ENCODE data around the gene PRKCE. TPM values are rescaled to one million over a fixed set of nuclear protein-coding genes. Genes with fewer than 3 reads are reported as not detected.

Gene PRKCE
- total and polyA plus RNA-seq, 3 experiments from 2014 or later: 3.1 to 9.6 (median 7.9) TPM

DNA sequence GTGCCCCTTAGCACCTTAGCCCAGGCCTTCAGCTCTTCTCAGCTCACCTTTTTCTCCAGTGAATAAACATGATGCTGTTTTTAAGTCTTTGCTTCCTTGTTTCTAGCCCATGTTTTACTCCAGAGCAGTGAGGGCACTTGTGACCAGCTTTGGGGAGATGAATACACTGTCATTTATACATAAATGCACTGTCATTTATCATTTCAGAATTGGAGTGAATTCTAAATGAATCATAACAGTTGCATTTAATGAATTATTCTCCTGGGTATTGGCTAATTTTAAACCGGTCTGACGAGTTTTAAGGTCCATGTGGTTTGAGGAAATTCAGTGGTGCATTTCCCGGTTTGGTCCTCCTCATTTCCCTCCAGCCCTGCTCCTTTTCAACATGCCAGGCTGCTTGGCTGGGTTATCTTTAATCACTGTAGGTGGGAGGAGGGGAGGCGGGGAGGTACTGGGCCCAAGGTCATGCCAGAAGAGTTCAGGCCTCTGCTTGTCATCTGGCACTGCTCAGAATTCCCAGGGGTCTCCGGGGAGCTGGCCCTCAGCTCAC, 23.9 kb downstream of the PRKCE start:
- ChIA-PET POLR2A (no interaction called here), CTCF (no interaction called here)
- Histone ChIP-seq H3K27ac (ENCODE audit: low read depth, low read length) (no peak overlapping the region), H3K4me3 (ENCODE audit: low read length) (no peak overlapping the region), H3K27me3 (ENCODE audit: insufficient read depth, low read length, poor library complexity, severe bottlenecking) (no peaks in the 10 kb centered on the region), H3K36me3 (ENCODE audit: insufficient read depth, low read length) (no peaks in the 10 kb centered on the region), H3K9me3 (ENCODE audit: low read length) (no peaks in the 10 kb centered on the region), H3K4me1 (ENCODE audit: insufficient read depth, low read length) (no peaks in the 10 kb centered on the region)
- no peak overlapping the region for H3K4me3 Mint-ChIP-seq
- peak overlapping the region in 1 of 8 donors; percentile 3 for H3K27ac Mint-ChIP-seq
- H3K9me3 Mint-ChIP-seq: no peaks in the 10 kb centered on the region
- H3K4me1 Mint-ChIP-seq: peaks cover 15% of the 10 kb centered on the region in 3 donors
- no peak for DNase-seq
- peaks cover 0 to 5% (median 0%) of the 10 kb centered on the region in 3 donors for H3K36me3 Mint-ChIP-seq
- no peaks in the 10 kb centered on the region for H3K27me3 Mint-ChIP-seq

DNA sequence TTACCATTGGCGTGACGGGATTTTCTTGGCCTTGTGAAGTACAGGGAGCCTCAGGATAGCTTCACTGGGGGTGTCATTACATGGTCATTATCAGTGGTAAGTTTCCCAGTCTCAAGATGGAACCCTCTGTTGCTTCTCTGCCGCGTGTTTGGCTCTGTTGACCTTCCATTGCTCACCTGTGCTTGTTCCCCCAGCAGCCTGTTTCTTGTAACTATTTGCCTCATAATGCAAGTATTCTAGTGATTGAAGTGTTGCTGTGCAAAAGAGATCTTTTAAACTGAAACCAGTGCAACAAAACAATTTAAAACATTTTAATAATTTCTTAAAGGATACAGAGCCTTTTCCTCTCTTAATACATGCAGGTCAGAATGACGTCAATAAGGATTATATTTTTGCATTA, 24.6 kb downstream of the PRKCE start:
- POLR2A ChIA-PET: no interaction called here
- Mint-ChIP-seq H3K27me3 (no peaks in the 10 kb centered on the region), H3K4me3 (no peak overlapping the region), H3K27ac (peak overlapping the region in 1 of 8 donors; percentile 26), H3K4me1 (peaks cover 15 to 19% (median 15%) of the 10 kb centered on the region in 3 donors), H3K36me3 (peaks cover 0 to 5% (median 0%) of the 10 kb centered on the region in 3 donors), H3K9me3 (no peaks in the 10 kb centered on the region)
- no peak for DNase-seq
- no peak overlapping the region for H3K27ac ChIP-seq (ENCODE audit: low read depth, low read length)
- no peaks in the 10 kb centered on the region for H3K9me3 ChIP-seq (ENCODE audit: low read length)
- H3K4me1 ChIP-seq (ENCODE audit: insufficient read depth, low read length): no peaks in the 10 kb centered on the region
- CTCF ChIA-PET: no interaction called here
- H3K36me3 ChIP-seq (ENCODE audit: insufficient read depth, low read length): no peaks in the 10 kb centered on the region
- H3K27me3 ChIP-seq (ENCODE audit: insufficient read depth, low read length, poor library complexity, severe bottlenecking): no peaks in the 10 kb centered on the region
- H3K4me3 ChIP-seq (ENCODE audit: low read length): no peak overlapping the region

DNA sequence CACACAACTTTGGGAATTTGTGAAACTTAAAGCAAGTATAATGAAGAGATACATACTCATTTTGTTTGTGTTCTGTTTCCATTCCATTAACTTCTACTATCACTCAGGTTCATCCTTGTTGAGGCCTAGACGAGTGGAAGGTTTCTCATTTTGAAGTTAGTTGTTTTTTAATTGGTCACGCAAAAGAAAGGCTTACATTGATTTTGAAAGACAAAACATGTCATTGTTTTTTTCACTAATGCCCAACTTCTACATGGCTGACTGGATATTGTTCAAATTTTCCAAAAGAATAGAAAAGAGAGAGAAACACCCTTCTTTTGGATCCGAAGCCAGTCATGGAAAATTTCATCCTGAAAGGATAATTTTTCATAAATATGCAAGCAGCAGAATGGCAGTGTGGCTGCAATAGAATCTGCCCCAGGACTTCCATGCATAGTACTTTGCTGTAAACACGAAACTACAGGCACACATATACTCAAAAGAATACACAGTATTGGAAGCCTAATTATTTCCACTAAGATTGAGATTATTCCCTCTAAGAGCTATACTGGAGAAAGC, 27.4 kb downstream of the PRKCE start:
- H3K27ac ChIP-seq (ENCODE audit: low read depth, low read length): no peak overlapping the region
- no peak overlapping the region for H3K4me3 Mint-ChIP-seq
- no peak for DNase-seq
- H3K4me3 ChIP-seq (ENCODE audit: low read length): no peak overlapping the region
- no peaks in the 10 kb centered on the region for H3K9me3 ChIP-seq (ENCODE audit: low read length)
- ChIA-PET CTCF (no interaction called here), POLR2A (no interaction called here)
- peaks cover 17 to 24% (median 21%) of the 10 kb centered on the region in 3 donors for H3K4me1 Mint-ChIP-seq
- no peaks in the 10 kb centered on the region for H3K27me3 ChIP-seq (ENCODE audit: insufficient read depth, low read length, poor library complexity, severe bottlenecking)
- no peaks in the 10 kb centered on the region for H3K9me3 Mint-ChIP-seq
- H3K36me3 ChIP-seq (ENCODE audit: insufficient read depth, low read length): no peaks in the 10 kb centered on the region
- no peak overlapping the region for H3K27ac Mint-ChIP-seq
- peaks cover 0 to 5% (median 0%) of the 10 kb centered on the region in 3 donors for H3K36me3 Mint-ChIP-seq
- H3K27me3 Mint-ChIP-seq: no peaks in the 10 kb centered on the region
- H3K4me1 ChIP-seq (ENCODE audit: insufficient read depth, low read length): no peaks in the 10 kb centered on the region

DNA sequence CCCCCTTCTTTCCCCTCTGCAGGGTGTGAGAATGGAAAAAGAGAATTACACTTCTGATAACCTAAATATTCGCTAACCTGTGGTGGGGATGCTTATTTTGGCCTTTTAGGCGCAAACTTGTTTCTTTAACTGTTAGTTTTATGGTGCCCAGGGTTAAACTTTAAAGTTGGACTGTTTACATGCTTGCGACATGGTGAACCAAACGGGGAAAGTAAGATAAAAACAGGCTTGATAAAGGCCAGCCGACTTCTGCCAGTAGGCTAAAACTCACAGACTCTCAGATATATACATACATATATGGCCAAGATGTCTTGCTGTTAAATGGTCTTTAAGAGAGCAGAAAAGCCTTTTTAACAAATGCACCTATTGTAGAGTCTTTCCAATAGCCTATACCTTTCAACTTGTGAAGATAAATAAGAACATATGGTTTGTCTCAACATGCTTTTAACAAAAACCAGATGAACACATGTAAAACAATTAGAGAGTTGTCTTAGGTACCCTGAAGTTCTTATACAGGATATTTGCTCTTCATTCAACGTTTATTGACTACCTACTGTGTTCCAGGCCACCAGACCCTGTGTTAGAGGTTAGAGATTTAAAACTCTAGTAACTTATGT, 29.0 kb downstream of the PRKCE start:
- DNase-seq: no peak
- Histone ChIP-seq H3K9me3 (ENCODE audit: low read length) (no peaks in the 10 kb centered on the region), H3K4me1 (ENCODE audit: insufficient read depth, low read length) (no peaks in the 10 kb centered on the region), H3K27ac (ENCODE audit: low read depth, low read length) (no peak overlapping the region), H3K27me3 (ENCODE audit: insufficient read depth, low read length, poor library complexity, severe bottlenecking) (no peaks in the 10 kb centered on the region), H3K4me3 (ENCODE audit: low read length) (no peak overlapping the region), H3K36me3 (ENCODE audit: insufficient read depth, low read length) (no peaks in the 10 kb centered on the region)
- CTCF ChIA-PET: no interaction called here
- Mint-ChIP-seq H3K36me3 (no peaks in the 10 kb centered on the region), H3K27me3 (peaks cover 0 to 2% of the 10 kb centered on the region in 2 donors), H3K4me3 (no peak overlapping the region), H3K27ac (no peak overlapping the region), H3K9me3 (no peaks in the 10 kb centered on the region), H3K4me1 (peaks cover 16 to 24% (median 17%) of the 10 kb centered on the region in 3 donors)
- POLR2A ChIA-PET: no interaction called here

DNA sequence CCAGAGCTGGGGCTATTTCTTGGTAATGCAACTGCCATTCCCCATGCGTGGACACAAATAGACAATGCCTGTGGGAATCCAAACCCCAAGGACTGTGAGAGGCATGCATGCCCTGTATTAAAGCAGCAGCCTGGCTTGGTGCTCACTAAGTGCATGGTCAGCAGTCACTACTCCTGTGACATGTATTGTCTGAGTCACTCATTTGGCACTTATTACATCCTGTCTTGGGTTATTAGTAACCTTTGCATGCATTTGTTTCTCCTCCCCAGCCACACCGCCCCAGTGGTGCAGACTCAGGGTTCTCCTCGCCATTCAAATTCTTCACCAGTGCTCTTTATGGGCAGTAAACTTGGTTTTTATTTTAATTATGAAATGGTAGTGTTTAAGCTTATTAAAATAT, 30.2 kb downstream of the PRKCE start:
- ChIA-PET POLR2A (no interaction called here), CTCF (no interaction called here)
- DNase-seq: no peak
- Histone ChIP-seq H3K4me3 (ENCODE audit: low read length) (no peak overlapping the region), H3K4me1 (ENCODE audit: insufficient read depth, low read length) (no peaks in the 10 kb centered on the region), H3K27ac (ENCODE audit: low read depth, low read length) (no peak overlapping the region), H3K36me3 (ENCODE audit: insufficient read depth, low read length) (no peaks in the 10 kb centered on the region), H3K9me3 (ENCODE audit: low read length) (no peaks in the 10 kb centered on the region), H3K27me3 (ENCODE audit: insufficient read depth, low read length, poor library complexity, severe bottlenecking) (no peaks in the 10 kb centered on the region)
- Mint-ChIP-seq H3K27me3 (peaks cover 0 to 2% of the 10 kb centered on the region in 2 donors), H3K27ac (no peak overlapping the region), H3K4me1 (peaks cover 15 to 20% (median 16%) of the 10 kb centered on the region in 3 donors), H3K9me3 (no peaks in the 10 kb centered on the region), H3K4me3 (no peak overlapping the region), H3K36me3 (no peaks in the 10 kb centered on the region)

DNA sequence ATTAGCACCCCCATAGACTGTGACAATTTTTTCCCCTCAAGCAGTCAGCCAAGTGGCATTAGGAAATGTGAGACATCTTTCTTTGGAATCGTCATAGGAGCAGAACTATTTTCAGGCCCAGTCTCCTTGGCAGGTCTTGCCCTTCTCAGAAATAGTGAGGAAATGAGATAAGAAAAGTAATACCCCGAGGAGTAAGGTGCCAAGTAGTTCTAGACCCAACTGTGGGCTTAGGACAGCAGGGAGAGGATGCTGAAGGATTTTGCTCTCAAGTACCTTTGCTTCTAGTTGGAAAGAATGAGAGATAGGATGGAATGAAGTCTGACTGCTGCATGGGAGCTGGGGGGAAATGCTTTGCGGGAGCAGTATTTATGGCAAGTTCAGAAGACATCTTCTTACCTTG, 31.8 kb downstream of the PRKCE start:
- ChIA-PET CTCF (no interaction called here), POLR2A (no interaction called here)
- Mint-ChIP-seq H3K27ac (peak overlapping the region in 1 of 8 donors; percentile 51), H3K9me3 (no peaks in the 10 kb centered on the region), H3K27me3 (peaks cover 0 to 2% of the 10 kb centered on the region in 2 donors), H3K36me3 (no peaks in the 10 kb centered on the region), H3K4me3 (no peak overlapping the region), H3K4me1 (peaks cover 15 to 29% (median 24%) of the 10 kb centered on the region in 3 donors)
- Histone ChIP-seq H3K4me3 (ENCODE audit: low read length) (no peak overlapping the region), H3K36me3 (ENCODE audit: insufficient read depth, low read length) (no peaks in the 10 kb centered on the region), H3K4me1 (ENCODE audit: insufficient read depth, low read length) (no peaks in the 10 kb centered on the region), H3K9me3 (ENCODE audit: low read length) (no peaks in the 10 kb centered on the region), H3K27ac (ENCODE audit: low read depth, low read length) (no peak overlapping the region), H3K27me3 (ENCODE audit: insufficient read depth, low read length, poor library complexity, severe bottlenecking) (no peaks in the 10 kb centered on the region)
- no peak for DNase-seq

DNA sequence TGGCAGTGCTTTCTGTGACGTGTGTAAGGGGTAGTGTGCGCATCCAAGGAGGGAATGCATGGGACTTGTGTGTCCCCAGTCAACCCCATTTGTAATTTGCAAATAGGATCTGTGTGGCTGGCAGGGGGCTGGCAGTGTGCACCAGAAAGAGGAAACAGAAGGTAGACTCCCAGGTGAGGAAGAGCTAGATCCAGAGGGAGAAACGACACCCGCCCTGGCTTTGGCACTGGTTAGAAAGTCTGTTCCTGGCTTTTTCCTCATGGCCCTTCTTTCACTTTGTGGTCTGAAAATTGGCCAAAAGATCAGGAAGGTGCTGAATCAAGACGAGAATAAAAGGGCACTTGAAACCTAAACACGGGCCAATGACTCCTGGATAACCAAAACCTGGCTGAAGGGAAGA, 33.3 kb downstream of the PRKCE start:
- H3K27me3 ChIP-seq (ENCODE audit: insufficient read depth, low read length, poor library complexity, severe bottlenecking): no peaks in the 10 kb centered on the region
- H3K36me3 Mint-ChIP-seq: no peaks in the 10 kb centered on the region
- H3K4me1 Mint-ChIP-seq: peaks cover 11 to 34% (median 25%) of the 10 kb centered on the region in 3 donors
- no peaks in the 10 kb centered on the region for H3K36me3 ChIP-seq (ENCODE audit: insufficient read depth, low read length)
- H3K4me1 ChIP-seq (ENCODE audit: insufficient read depth, low read length): no peaks in the 10 kb centered on the region
- no peaks in the 10 kb centered on the region for H3K9me3 Mint-ChIP-seq
- no peak overlapping the region for H3K4me3 ChIP-seq (ENCODE audit: low read length)
- no peak overlapping the region for H3K27ac ChIP-seq (ENCODE audit: low read depth, low read length)
- ChIA-PET CTCF (no interaction called here), POLR2A (no interaction called here)
- H3K27ac Mint-ChIP-seq: peak overlapping the region in 1 of 8 donors; percentile 68
- peaks cover 0 to 2% of the 10 kb centered on the region in 2 donors for H3K27me3 Mint-ChIP-seq
- H3K9me3 ChIP-seq (ENCODE audit: low read length): no peaks in the 10 kb centered on the region
- no peak overlapping the region for H3K4me3 Mint-ChIP-seq
- no peak for DNase-seq

DNA sequence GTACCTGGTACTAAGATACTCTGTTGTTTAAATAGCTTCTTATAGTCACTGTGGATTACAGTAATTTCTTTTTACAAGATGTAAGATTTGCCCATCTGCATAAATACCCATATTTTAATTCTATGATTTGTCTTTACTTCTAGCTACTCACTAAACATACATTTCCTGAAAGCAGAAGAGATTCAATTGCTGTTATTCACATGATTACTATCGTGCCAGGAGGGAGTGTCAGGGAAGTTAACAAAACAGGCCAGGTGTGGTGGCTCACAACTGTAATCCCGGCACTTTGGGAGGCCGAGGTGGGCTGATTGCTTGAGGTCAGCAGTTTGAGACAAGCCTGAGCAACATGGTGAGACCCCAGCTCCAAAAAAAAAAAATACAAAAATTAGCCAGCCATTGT, 33.8 kb downstream of the PRKCE start:
- no peak overlapping the region for H3K27ac ChIP-seq (ENCODE audit: low read depth, low read length)
- POLR2A ChIA-PET: no interaction called here
- CTCF ChIA-PET: no interaction called here
- no peak overlapping the region for H3K4me3 ChIP-seq (ENCODE audit: low read length)
- H3K36me3 ChIP-seq (ENCODE audit: insufficient read depth, low read length): no peaks in the 10 kb centered on the region
- no peak for DNase-seq
- peaks cover 0 to 2% of the 10 kb centered on the region in 2 donors for H3K27me3 Mint-ChIP-seq
- H3K4me3 Mint-ChIP-seq: no peak overlapping the region
- no peaks in the 10 kb centered on the region for H3K9me3 ChIP-seq (ENCODE audit: low read length)
- H3K4me1 Mint-ChIP-seq: peaks cover 11 to 38% (median 30%) of the 10 kb centered on the region in 3 donors
- H3K27me3 ChIP-seq (ENCODE audit: insufficient read depth, low read length, poor library complexity, severe bottlenecking): no peaks in the 10 kb centered on the region
- no peaks in the 10 kb centered on the region for H3K36me3 Mint-ChIP-seq
- peak overlapping the region in 1 of 8 donors; percentile 4 for H3K27ac Mint-ChIP-seq
- H3K9me3 Mint-ChIP-seq: no peaks in the 10 kb centered on the region
- H3K4me1 ChIP-seq (ENCODE audit: insufficient read depth, low read length): no peaks in the 10 kb centered on the region
